ENCODE results near the gene TUBB2B. TPM values are rescaled to one million over a fixed set of nuclear protein-coding genes. Genes with fewer than 3 reads are reported as not detected.
"Not testable (repeated sequence)": the region's sequence is repeated elsewhere in the genome, so short reads cannot be mapped to it uniquely, and the experiment has no call there.

Gene TUBB2B
- total and polyA plus RNA-seq, 2 donors (not counting 3 experiments of a cell fraction or from before 2014, with no cell fraction given) = 5.1 to 8.3 TPM

DNA sequence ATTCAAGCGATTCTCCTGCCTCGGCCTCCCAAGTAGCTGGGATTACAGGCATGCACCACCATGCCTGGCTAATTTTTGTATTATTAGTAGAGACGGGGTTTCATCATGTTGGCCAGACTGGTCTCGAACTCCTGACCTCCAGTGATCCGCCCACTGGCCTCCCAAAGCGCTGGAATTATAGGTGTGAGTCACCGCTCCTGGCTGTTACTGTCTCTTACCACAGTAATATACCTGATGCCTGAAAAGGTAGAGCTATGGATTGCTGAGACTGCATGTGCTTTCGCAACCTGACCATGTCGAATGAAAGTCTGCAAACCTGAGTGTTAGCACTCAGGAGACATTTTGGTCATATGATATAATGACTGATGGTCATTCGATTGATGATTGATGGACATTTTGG, 38.3 kb downstream of the TUBB2B start:
- CTCF ChIA-PET = interaction anchor here (0.8 to 1.8 kb wide), 2 partner anchors 17 to 20 kb away, joined by 3 to 6 read pairs; no protein-coding TSS in a partner anchor
- H3K9ac ChIP-seq (replicated peaks; ENCODE audit: extremely low read depth, insufficient read depth, low read length); H3K9me3 ChIP-seq (replicated peaks; ENCODE audit: control insufficient read depth, insufficient read depth, low read length); dilution Hi-C loops (cut with MboI; ENCODE audit: extremely low pct_ligation_motif_present, low sequenced_read_pairs); H3K4me3 ChIP-seq (replicated peaks in 1 of 3; ENCODE audit: insufficient read depth in 1 of 3, low read depth in 1 of 3, low read length in 3 of 3); intact Hi-C loops (cut with micrococcal nuclease); H2AFZ ChIP-seq (ENCODE audit: low read depth, low read length); H3K4me1 ChIP-seq (ENCODE audit: control insufficient read depth, extremely low read depth, insufficient read depth, low read length); FAIRE-seq; H3K4me2 ChIP-seq (ENCODE audit: insufficient read depth, low read length); H3K9me1 ChIP-seq (replicated peaks; ENCODE audit: control insufficient read depth, extremely low read depth, insufficient read depth, low read length); H4K20me1 ChIP-seq (replicated peaks; ENCODE audit: control insufficient read depth, extremely low read depth, insufficient read depth, low read length); H3K79me2 ChIP-seq (ENCODE audit: control insufficient read depth, insufficient read depth, low read length); H3K36me3 ChIP-seq (ENCODE audit: control insufficient read depth in 2 of 2, extremely low read depth in 1 of 2, insufficient read depth in 2 of 2, low read length in 2 of 2); H3K27ac ChIP-seq (ENCODE audit: insufficient read depth, low read depth, low read length); BruUV-seq (replicated peaks); DNase-seq (ENCODE audit: low read depth, low spot score); POLR2A ChIA-PET: not testable (repeated sequence)
- peaks cover 8 to 11% of the 10 kb centered on the region in 2 experiments for H3K27me3 ChIP-seq (ENCODE audit: control insufficient read depth in 2 of 2, insufficient read depth in 2 of 2, low read length in 2 of 2)

DNA sequence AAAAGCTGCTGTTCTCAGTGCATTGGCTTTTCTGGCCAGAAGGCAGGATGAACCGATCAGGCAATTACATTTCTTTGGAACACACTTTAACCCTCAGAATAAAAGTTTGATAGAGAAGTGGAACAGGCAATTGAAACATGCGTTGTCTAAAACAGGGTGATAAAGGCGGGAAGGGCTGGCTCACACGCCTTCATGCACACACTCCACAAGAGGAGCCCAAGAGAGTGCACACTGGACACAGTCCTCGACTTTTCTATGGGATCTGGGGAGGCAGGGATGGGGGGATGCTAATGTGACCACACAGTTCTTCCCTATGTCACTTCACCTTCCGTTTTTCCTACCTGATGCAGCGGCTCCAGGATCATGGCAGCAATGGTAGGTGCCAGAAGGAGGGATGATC, 39.2 kb downstream of the TUBB2B start:
- H3K4me3 ChIP-seq (replicated peaks in 1 of 3; ENCODE audit: insufficient read depth in 1 of 3, low read depth in 1 of 3, low read length in 3 of 3) = no peak overlapping the region
- no peak overlapping the region for H3K4me2 ChIP-seq (ENCODE audit: insufficient read depth, low read length)
- DNase-seq (ENCODE audit: low read depth, low spot score) (no peak), FAIRE-seq (no peak)
- dilution Hi-C loops (cut with MboI; ENCODE audit: extremely low pct_ligation_motif_present, low sequenced_read_pairs) (no loop called here), intact Hi-C loops (cut with micrococcal nuclease) (no loop called here)
- TF ChIP-seq JUN (IDR thresholded peaks at IDR 0.05; ENCODE audit: borderline replicate concordance, insufficient read depth, insufficient read length, low read depth) = no peak
- TF ChIP-seq, protein P1, sequence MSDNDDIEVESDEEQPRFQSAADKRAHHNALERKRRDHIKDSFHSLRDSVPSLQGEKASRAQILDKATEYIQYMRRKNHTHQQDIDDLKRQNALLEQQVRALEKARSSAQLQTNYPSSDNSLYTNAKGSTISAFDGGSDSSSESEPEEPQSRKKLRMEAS (IDR thresholded peaks at IDR 0.05; ENCODE audit: insufficient read depth, insufficient read length) = no peak
- no peak for TF ChIP-seq POLR2AphosphoS5 (IDR thresholded peaks at IDR 0.05; ENCODE audit: insufficient read depth, low read depth, low read length)
- TF ChIP-seq GATA2 (IDR thresholded peaks at IDR 0.05; ENCODE audit: insufficient read depth, insufficient read length, low read depth, low read length) = no peak
- no peak for TF ChIP-seq EZH2 (IDR thresholded peaks at IDR 0.05; ENCODE audit: borderline replicate concordance, low read depth, low read length, severe bottlenecking)
- TF ChIP-seq MYC (IDR thresholded peaks at IDR 0.05; ENCODE audit: low read depth, low read length) = no peak
- TF ChIP-seq POLR2A (IDR thresholded peaks at IDR 0.05; ENCODE audit: low read depth, low read length) = no peak
- TF ChIP-seq FOS (IDR thresholded peaks at IDR 0.05; ENCODE audit: borderline replicate concordance, insufficient read depth, low read length) = no peak
- TF ChIP-seq, protein P2, sequence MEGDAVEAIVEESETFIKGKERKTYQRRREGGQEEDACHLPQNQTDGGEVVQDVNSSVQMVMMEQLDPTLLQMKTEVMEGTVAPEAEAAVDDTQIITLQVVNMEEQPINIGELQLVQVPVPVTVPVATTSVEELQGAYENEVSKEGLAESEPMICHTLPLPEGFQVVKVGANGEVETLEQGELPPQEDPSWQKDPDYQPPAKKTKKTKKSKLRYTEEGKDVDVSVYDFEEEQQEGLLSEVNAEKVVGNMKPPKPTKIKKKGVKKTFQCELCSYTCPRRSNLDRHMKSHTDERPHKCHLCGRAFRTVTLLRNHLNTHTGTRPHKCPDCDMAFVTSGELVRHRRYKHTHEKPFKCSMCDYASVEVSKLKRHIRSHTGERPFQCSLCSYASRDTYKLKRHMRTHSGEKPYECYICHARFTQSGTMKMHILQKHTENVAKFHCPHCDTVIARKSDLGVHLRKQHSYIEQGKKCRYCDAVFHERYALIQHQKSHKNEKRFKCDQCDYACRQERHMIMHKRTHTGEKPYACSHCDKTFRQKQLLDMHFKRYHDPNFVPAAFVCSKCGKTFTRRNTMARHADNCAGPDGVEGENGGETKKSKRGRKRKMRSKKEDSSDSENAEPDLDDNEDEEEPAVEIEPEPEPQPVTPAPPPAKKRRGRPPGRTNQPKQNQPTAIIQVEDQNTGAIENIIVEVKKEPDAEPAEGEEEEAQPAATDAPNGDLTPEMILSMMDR (IDR thresholded peaks at IDR 0.05; ENCODE audit: extremely low read depth in 1 of 2, insufficient read depth in 1 of 2, low read depth in 1 of 2, low read length in 2 of 2) = no peak
- no TSS peak for BruUV-seq (replicated peaks)
- H2AFZ ChIP-seq (ENCODE audit: low read depth, low read length) = no peak overlapping the region
- POLR2A ChIA-PET = no interaction called here
- CTCF ChIA-PET = interaction anchor here (1.8 kb wide), 1 partner anchor 21 kb away, joined by 6 read pairs; no protein-coding TSS in a partner anchor
- no peaks in the 10 kb centered on the region for H3K4me1 ChIP-seq (ENCODE audit: control insufficient read depth, extremely low read depth, insufficient read depth, low read length)
- H3K9me3 ChIP-seq (replicated peaks; ENCODE audit: control insufficient read depth, insufficient read depth, low read length) = no peaks in the 10 kb centered on the region
- H3K27ac ChIP-seq (ENCODE audit: insufficient read depth, low read depth, low read length) = no peak overlapping the region
- no peak overlapping the region for H3K9ac ChIP-seq (replicated peaks; ENCODE audit: extremely low read depth, insufficient read depth, low read length)
- H3K36me3 ChIP-seq (ENCODE audit: control insufficient read depth in 2 of 2, extremely low read depth in 1 of 2, insufficient read depth in 2 of 2, low read length in 2 of 2) = no peaks in the 10 kb centered on the region
- no peaks in the 10 kb centered on the region for H3K9me1 ChIP-seq (replicated peaks; ENCODE audit: control insufficient read depth, extremely low read depth, insufficient read depth, low read length)
- no peaks in the 10 kb centered on the region for H3K79me2 ChIP-seq (ENCODE audit: control insufficient read depth, insufficient read depth, low read length)
- no peaks in the 10 kb centered on the region for H4K20me1 ChIP-seq (replicated peaks; ENCODE audit: control insufficient read depth, extremely low read depth, insufficient read depth, low read length)
- H3K27me3 ChIP-seq (ENCODE audit: control insufficient read depth in 2 of 2, insufficient read depth in 2 of 2, low read length in 2 of 2) = peaks cover 10 to 17% of the 10 kb centered on the region in 2 experiments
